Kidney (tissue), 14 donors: Measurements from ENCODE around the gene WDR7. TPM values are rescaled to one million over a fixed set of nuclear protein-coding genes. Genes with fewer than 3 reads are reported as not detected.

Experiments used
- DNase-seq, 5 donors: peaks; one replicate each; pipeline ENCODE4 v3.0.0-alpha.2; 2013 to 2020
- FAIRE-seq: peaks from 2 replicates; lab custom pipeline; 2012; peaks lifted over from hg19 to GRCh38; lab: Jason Lieb, UNC
- H3K27ac ChIP-seq, 2 donors: one replicate each; pipeline ENCODE4 v1.7.0; 2013; ENCODE audit warnings: low read depth in 2 of 2, low read length in 2 of 2, inconsistent platforms in 1 of 2
- H3K27me3 ChIP-seq: one replicate; pipeline ENCODE4 v1.7.1; 2013; ENCODE audit warnings: low read length, inconsistent platforms; ENCODE audit not compliant: control insufficient read depth, insufficient read depth
- H3K36me3 ChIP-seq, 3 donors: one replicate each; pipeline versions ENCODE4 v1.7.0 to v1.7.1; 2013; ENCODE audit warnings: low read length in 3 of 3, control low read depth in 1 of 3, inconsistent platforms in 1 of 3; ENCODE audit not compliant: insufficient read depth in 3 of 3, control insufficient read depth in 2 of 3
- H3K4me1 ChIP-seq, 3 donors: one replicate each; pipeline versions ENCODE4 v1.7.0 to v1.7.1; 2013; ENCODE audit warnings: low read length in 3 of 3, inconsistent platforms in 1 of 3, low read depth in 1 of 3; ENCODE audit not compliant: control insufficient read depth in 2 of 3, insufficient read depth in 2 of 3
- H3K4me3 ChIP-seq, 3 donors: one replicate each; pipeline versions ENCODE4 v1.7.0 to v1.8.1; 2013; ENCODE audit warnings: low read length in 3 of 3, control low read depth in 1 of 3, inconsistent platforms in 1 of 3
- H3K9ac ChIP-seq, 3 donors: one replicate each; pipeline versions ENCODE4 v1.7.0 to v1.7.1; 2013; ENCODE audit warnings: low read length in 3 of 3, control low read depth in 1 of 3, inconsistent platforms in 1 of 3
- H3K9me3 ChIP-seq, 3 donors: one replicate each; pipeline versions ENCODE4 v1.7.0 to v1.7.1; 2013; ENCODE audit warnings: low read length in 3 of 3, control low read depth in 1 of 3, inconsistent platforms in 1 of 3; ENCODE audit not compliant: control insufficient read depth in 2 of 3, insufficient read depth in 1 of 3
- CTCF ChIP-seq: IDR thresholded peaks from 3 replicates; pipeline ENCODE4 v1.5.1; 2012; ENCODE audit warnings: mild to moderate bottlenecking, moderate library complexity, borderline replicate concordance; ENCODE audit not compliant: insufficient read depth; ENCODE audit errors: extremely low read depth
- intact Hi-C: fragments of 100-400 bp; cut with DNase I; formaldehyde crosslinking; loops from one replicate; pipeline ENCODE4 v1.11.1; 2022
- polyA plus RNA-seq: library from polyadenylated mRNA; stranded (reverse); fragments of 350-450 nt; fragmentation: Illumina TruSeq; extraction: RNeasy Lipid Tissue Mini Kit (QIAGEN cat#74804); gene quantifications from one replicate; pipeline ENCODE4 v1.2.3, GENCODE V29; 2014; ENCODE audit warnings: low read depth, low replicate concordance; ENCODE audit not compliant: insufficient read depth
- total RNA-seq: library from RNA; stranded (reverse); fragmentation: NEBNext Ultra II Directional; extraction: Animal tissue kit (Norgen Biotek cat#: 25700); gene quantifications from one replicate; pipeline ENCODE4 v1.2.1, GENCODE V29; 2021
- donor health status: control.
- donor health status: control.
- donor health status: control.
- donor health status: control.
- donor health status: control.
- donor health status: DM: yes; HTN: yes; CAD: no.
- donor health status: Normal renal cell carcinoma (clear cell type).

Gene WDR7
- total and polyA plus RNA-seq, 2 donors from 2014 or later: 7.3 to 34.4 TPM

- intact Hi-C loops: no loop called here
- Histone ChIP-seq H3K36me3 (no peaks in the 10 kb centered on the region), H3K9ac (no peak overlapping the region), H3K4me3 (no peak overlapping the region), H3K27ac (no peak overlapping the region), H3K4me1 (no peaks in the 10 kb centered on the region), H3K27me3 (no peaks in the 10 kb centered on the region), H3K9me3 (no peaks in the 10 kb centered on the region)
- peak in 1 of 5 donors; percentile 12 for DNase-seq
- no peak for TF ChIP-seq CTCF
- FAIRE-seq: no peak
Observed at GRCh38 chr18:56799756-56800155, 148.6 kb downstream of the WDR7 start.

- Histone ChIP-seq H3K27me3 (no peaks in the 10 kb centered on the region), H3K9me3 (no peaks in the 10 kb centered on the region), H3K4me1 (no peaks in the 10 kb centered on the region), H3K27ac (no peak overlapping the region), H3K9ac (no peak overlapping the region), H3K36me3 (no peaks in the 10 kb centered on the region), H3K4me3 (no peak overlapping the region)
- intact Hi-C loops: no loop called here
- DNase-seq: no peak
- TF ChIP-seq CTCF: no peak
- FAIRE-seq: peak; percentile 44
Observed at GRCh38 chr18:56803051-56803450, 151.9 kb downstream of the WDR7 start.

GRCh38 chr18:56804395-56804794 lies 153.2 kb downstream of the WDR7 start:
- intact Hi-C loops: no loop called here
- H3K36me3 ChIP-seq: no peaks in the 10 kb centered on the region
- no peak overlapping the region for H3K9ac ChIP-seq
- H3K9me3 ChIP-seq: no peaks in the 10 kb centered on the region
- TF ChIP-seq CTCF: no peak
- DNase-seq (no peak), FAIRE-seq (peak; percentile 32)
- H3K4me1 ChIP-seq: no peaks in the 10 kb centered on the region
- no peaks in the 10 kb centered on the region for H3K27me3 ChIP-seq
- no peak overlapping the region for H3K4me3 ChIP-seq
- H3K27ac ChIP-seq: no peak overlapping the region

DNA sequence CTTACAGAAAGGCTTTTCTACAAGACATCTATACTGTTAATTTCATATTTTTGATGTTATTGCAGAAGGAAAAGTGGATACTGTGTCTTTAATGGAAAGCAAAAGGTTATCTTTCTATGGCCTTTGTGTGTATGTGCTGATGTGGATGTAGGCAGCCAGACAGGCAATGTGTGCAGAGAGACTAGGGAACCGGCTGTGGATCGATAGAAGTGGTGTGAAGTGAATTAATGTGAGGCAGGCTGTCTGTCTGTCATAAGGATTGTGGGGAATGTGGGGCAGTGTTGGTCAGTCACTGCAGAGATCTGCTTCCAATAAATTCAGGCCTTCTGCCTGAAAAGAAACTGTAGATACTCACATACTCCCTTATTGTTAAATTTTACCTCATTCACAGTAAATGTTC lies 156.7 kb downstream of the WDR7 start:
- intact Hi-C loops: no loop called here
- Histone ChIP-seq H3K4me1 (no peaks in the 10 kb centered on the region), H3K4me3 (no peak overlapping the region), H3K27me3 (no peaks in the 10 kb centered on the region), H3K36me3 (no peaks in the 10 kb centered on the region), H3K9ac (no peak overlapping the region), H3K9me3 (no peaks in the 10 kb centered on the region), H3K27ac (no peak overlapping the region)
- DNase-seq: no peak
- no peak for TF ChIP-seq CTCF
- FAIRE-seq: no peak
